Central memory CD8-positive, alpha-beta T cell (primary cell): ENCODE measurements around the gene DIP2C.

Experiments used
- ATAC-seq: fragments of 150-1000 bp; cut with Tn5 transposase; replicated peaks from 2 replicates; pipeline ENCODE4 v1.10.0; 2022; ENCODE audit warnings: mild to moderate bottlenecking, moderate FRiP score, moderate number of reproducible peaks; ENCODE audit not compliant: poor library complexity, severe bottlenecking; ENCODE audit errors: extremely low read depth
- DNase-seq, 2 donors: peaks; one replicate each; pipeline ENCODE4 v3.0.0; 2021; ENCODE audit warnings: low spot score in 2 of 2
- H3K27ac Mint-ChIP-seq: one replicate; pipeline ENCODE4 v1.8.0; 2022; ENCODE audit warnings: low read depth, mild to moderate bottlenecking, moderate library complexity, mixed read lengths
- H3K27me3 Mint-ChIP-seq: one replicate; pipeline ENCODE4 v1.8.0; 2022; ENCODE audit warnings: mixed read lengths
- H3K36me3 Mint-ChIP-seq: one replicate; pipeline ENCODE4 v1.8.0; 2022; ENCODE audit warnings: mild to moderate bottlenecking, moderate library complexity, mixed read lengths; ENCODE audit not compliant: insufficient read depth
- H3K4me1 Mint-ChIP-seq: one replicate; pipeline ENCODE4 v1.8.0; 2022; ENCODE audit warnings: mixed read lengths
- H3K4me3 Mint-ChIP-seq: one replicate; pipeline ENCODE4 v1.8.0; 2022; ENCODE audit warnings: mild to moderate bottlenecking, moderate library complexity, mixed read lengths
- H3K9me3 Mint-ChIP-seq: one replicate; pipeline ENCODE4 v1.8.0; 2022; ENCODE audit warnings: mixed read lengths

Gene DIP2C

DNA sequence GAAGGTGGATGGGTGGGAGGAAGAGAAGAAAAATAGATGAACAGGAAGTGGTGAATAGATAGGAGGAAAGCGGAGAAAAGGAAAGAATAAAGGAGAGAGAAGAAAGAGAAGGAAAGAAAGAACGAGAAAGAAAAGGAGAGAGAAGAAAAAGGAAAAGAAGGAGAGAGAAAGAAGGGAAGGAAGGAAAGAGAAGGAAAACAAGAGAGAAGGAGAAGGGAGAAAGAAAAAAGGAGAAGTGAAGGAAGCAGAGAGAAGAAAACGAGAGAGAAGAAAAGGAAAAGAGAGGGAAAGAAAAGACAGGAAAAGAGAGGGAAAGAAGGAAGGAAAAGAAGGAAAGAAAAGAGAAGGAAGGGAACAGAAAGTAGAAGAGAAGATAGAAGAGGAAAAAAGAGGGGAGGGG is 211.8 kb downstream of the DIP2C start:
- ATAC-seq (no peak), DNase-seq (no peak)
- peaks cover 23% of the 10 kb centered on the region for H3K4me1 Mint-ChIP-seq
- H3K4me3 Mint-ChIP-seq = peak overlapping the region; percentile 33
- peaks cover 11% of the 10 kb centered on the region for H3K9me3 Mint-ChIP-seq
- H3K36me3 Mint-ChIP-seq = peaks cover 6% of the 10 kb centered on the region
- H3K27me3 Mint-ChIP-seq = no peaks in the 10 kb centered on the region
- peak overlapping the region; percentile 94 for H3K27ac Mint-ChIP-seq

DNA sequence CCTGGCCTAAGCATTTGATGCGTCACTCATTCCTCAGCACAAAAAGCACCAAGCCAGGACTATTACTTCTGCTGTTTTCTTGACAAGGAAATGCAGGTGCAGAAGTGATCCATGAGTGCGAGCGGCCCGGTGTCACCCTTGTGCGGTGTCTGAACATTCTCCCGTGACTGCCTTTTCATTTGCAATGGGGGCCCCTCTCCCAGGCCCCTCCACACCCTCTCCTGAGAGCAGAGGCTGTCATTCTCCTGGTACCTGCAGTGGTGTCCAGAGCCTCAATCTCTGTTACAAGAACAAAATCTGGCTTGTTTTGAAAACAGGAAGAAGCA is 213.1 kb downstream of the DIP2C start:
- Mint-ChIP-seq H3K36me3 (peaks cover 5% of the 10 kb centered on the region), H3K9me3 (peaks cover 11% of the 10 kb centered on the region), H3K27me3 (no peaks in the 10 kb centered on the region), H3K4me1 (peaks cover 23% of the 10 kb centered on the region), H3K4me3 (no peak overlapping the region), H3K27ac (peak overlapping the region; percentile 94)
- DNase-seq = no peak
- ATAC-seq = no peak

DNA sequence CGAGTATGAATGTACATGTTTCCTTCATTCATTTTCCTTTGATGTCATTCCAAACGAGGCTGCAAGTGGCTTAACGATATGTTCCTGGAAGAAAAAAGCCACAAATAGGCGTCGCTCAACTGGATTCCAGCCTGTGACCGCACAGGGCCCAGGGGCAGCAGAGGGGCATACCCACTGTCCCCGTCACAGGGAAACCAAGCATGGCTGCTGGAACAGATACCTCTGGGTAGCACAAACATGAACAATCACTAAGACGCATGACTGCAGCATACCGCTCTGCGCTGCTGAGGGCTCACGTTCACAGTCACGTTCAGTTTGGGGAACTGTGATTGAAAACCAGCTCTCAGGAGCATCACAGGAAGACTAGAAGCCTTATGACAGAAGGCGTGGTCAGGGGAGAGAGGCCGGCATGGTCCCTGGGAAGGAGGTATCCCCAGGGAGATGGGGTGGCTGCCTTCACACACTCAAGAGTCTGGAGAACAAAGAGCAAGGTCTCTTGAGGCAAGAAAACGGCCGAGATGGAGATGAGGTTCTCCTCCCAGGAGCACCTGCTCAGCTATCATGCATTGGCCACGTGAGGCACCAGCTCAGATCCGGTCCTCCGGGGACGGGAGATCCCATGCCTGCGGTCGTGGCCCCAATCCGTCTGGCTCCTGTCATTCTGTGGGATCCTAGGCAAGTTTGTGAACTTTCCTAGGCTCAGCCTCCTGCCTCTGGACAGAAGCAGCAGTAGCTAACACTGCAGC is 213.6 kb downstream of the DIP2C start:
- Mint-ChIP-seq H3K4me1 (peaks cover 24% of the 10 kb centered on the region), H3K4me3 (no peak overlapping the region), H3K9me3 (peaks cover 11% of the 10 kb centered on the region), H3K27ac (peak overlapping the region; percentile 94), H3K36me3 (peaks cover 5% of the 10 kb centered on the region), H3K27me3 (no peaks in the 10 kb centered on the region)
- no peak for DNase-seq
- ATAC-seq = no peak

DNA sequence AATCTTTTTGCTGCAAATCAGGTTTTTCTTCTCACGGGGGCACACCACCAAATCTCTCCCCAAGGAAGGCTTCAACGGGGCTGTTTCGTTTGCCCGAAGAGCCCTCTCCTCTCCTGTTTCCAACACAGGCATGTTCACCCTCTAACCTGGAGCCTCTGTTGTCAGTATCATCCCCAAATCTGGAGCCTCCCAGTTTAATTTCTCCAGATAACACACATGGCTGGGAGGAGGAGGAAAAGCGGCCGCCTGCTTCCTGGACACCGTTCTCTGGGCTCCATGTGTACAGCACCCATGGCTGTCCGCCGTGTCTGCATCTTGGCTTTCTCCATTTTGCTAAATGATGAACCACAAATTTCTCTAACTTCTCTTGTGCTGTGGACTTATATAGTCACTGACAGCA is 214.5 kb downstream of the DIP2C start:
- Mint-ChIP-seq H3K27me3 (no peaks in the 10 kb centered on the region), H3K36me3 (peaks cover 5% of the 10 kb centered on the region), H3K9me3 (peaks cover 11% of the 10 kb centered on the region), H3K4me1 (peaks cover 34% of the 10 kb centered on the region), H3K4me3 (no peak overlapping the region), H3K27ac (peak overlapping the region; percentile 82)
- ATAC-seq (no peak), DNase-seq (no peak)

DNA sequence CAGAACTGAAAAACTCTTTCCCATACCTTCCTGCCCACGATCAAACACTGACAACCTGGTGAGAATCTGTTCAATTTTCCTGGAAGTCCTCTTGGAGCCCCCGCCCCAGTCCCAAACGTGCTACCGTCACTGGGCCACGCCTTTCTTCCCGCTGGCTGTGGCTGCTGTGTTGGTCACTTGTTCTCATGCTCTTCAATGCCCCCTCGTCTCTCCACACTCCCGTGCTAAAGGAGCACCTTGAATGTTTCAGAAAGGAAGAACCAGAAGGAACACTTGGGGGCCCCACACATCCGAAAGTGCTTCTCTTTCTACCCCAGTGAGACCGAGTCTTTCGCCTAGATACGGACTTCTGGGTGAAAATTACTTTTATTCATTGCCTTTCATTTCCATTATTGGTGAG is 215.1 kb downstream of the DIP2C start:
- Mint-ChIP-seq H3K4me1 (peaks cover 39% of the 10 kb centered on the region), H3K4me3 (no peak overlapping the region), H3K36me3 (peaks cover 5% of the 10 kb centered on the region), H3K9me3 (peaks cover 11% of the 10 kb centered on the region), H3K27me3 (no peaks in the 10 kb centered on the region), H3K27ac (peak overlapping the region; percentile 82)
- DNase-seq = no peak
- ATAC-seq = no peak

DNA sequence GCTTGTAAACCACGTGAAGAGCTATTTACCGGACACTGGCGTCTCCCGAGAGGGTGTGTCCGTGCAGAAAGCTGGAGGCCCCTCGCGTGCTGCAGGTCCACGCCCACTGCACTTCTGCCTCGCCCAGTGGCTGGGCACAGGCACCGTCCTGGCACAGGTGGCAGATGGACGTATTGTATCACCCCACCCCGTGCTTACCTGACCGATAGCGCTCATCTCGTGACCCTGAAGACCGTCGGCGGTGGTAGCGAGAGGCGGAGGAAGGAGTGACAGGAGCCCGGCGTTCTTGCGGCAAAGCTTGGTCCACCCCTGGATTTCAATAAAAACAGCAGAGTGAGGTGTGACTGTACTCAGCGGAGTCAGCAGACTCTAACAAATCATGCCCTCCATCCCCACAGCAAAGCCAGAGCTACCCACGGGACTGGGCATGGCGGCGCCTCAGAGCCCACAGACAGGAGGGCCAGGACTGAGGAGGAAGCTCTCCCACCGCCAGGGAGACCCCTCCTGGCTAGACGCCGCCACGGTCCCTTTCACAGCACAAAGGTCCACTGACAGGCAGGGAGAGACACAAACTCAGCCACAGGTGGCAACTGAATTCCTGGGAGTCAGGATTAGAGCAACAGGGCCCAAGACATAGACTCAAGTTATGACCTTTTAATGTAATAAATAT is 217.1 kb downstream of the DIP2C start:
- H3K36me3 Mint-ChIP-seq = peaks cover 3% of the 10 kb centered on the region
- no peaks in the 10 kb centered on the region for H3K27me3 Mint-ChIP-seq
- no peak for ATAC-seq
- H3K9me3 Mint-ChIP-seq = peaks cover 6% of the 10 kb centered on the region
- no peak for DNase-seq
- no peak overlapping the region for H3K27ac Mint-ChIP-seq
- peaks cover 28% of the 10 kb centered on the region for H3K4me1 Mint-ChIP-seq
- H3K4me3 Mint-ChIP-seq = no peak overlapping the region

DNA sequence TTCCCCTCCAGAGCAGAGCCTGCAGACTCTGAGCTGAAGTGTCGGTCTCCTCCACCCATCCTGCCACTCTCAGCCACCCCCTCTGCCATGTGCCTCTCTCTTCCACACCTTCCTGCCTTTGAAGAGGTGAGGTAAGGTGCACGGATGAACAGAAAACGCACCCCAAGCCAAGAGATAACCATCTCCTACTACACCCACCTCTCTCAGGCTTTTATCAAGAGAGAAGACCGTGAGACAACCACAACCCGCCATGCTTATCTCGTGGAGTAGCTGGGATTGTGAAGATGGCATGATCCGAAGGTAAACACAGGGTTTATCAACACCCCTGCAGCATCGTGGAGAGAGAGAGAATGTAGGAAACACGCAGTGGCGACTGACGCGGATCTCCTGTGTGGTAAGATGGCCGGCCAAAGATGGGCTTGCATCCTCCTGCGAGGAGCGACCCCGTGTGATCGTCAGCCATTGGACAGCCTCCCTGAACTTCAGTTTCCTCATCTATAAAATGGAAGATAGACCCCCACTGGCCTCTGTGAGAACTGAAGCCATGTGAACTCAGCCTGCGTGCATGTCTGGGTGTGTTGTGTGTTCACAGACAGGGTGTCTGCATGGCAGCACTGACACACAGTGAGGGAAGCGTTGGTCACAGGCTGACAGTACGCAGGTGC is 219.0 kb downstream of the DIP2C start:
- ATAC-seq = peak; percentile 88
- H3K9me3 Mint-ChIP-seq = no peaks in the 10 kb centered on the region
- no peaks in the 10 kb centered on the region for H3K27me3 Mint-ChIP-seq
- peak in 1 of 2 donors; percentile 58 for DNase-seq
- no peaks in the 10 kb centered on the region for H3K36me3 Mint-ChIP-seq
- peaks cover 21% of the 10 kb centered on the region for H3K4me1 Mint-ChIP-seq
- peak overlapping the region; percentile 80 for H3K27ac Mint-ChIP-seq
- peak overlapping the region; percentile 59 for H3K4me3 Mint-ChIP-seq

DNA sequence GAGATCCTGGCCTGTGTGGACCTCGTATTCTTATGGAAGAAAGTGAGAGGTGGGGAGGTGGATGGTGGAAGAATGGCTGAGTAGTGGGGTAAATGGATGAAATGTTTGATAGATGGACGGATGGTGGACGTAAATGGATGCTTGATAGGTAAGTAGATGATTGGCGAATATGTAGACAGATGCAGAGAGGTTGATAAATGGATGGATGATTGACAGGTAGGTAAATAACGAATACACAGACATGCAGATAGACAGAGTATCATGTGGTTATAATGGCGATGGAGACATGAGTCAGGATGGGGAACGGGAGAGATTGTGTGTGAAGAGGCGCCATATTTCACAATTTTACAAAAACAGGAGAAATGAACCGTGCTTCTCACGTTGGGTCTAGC is 219.5 kb downstream of the DIP2C start:
- Mint-ChIP-seq H3K4me3 (peak overlapping the region; percentile 59), H3K27me3 (no peaks in the 10 kb centered on the region), H3K27ac (peak overlapping the region; percentile 80), H3K36me3 (no peaks in the 10 kb centered on the region), H3K9me3 (no peaks in the 10 kb centered on the region), H3K4me1 (peaks cover 21% of the 10 kb centered on the region)
- DNase-seq (no peak), ATAC-seq (no peak)

DNA sequence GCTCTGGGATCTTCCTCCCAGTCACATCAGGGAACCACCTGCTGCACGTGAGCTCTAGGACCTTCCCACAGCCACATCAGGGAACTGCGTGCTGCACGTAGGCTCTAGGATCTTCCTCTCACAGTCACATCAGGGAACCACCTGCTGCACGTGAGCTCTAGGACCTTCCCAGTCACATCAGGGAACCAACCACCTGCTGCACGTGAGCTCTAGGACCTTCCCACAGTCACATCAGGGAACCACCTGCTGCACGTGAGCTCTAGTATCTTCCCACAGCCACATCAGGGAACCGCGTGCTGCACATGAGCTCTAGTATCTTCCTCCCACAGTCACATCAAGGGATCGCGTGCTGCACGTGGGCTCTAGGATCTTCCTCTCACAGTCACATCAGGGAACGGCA is 229.7 kb downstream of the DIP2C start:
- Mint-ChIP-seq H3K4me3 (no peak overlapping the region), H3K27ac (no peak overlapping the region), H3K9me3 (no peaks in the 10 kb centered on the region), H3K4me1 (peaks cover 11% of the 10 kb centered on the region), H3K27me3 (peaks cover 26% of the 10 kb centered on the region), H3K36me3 (peaks cover 1% of the 10 kb centered on the region)
- DNase-seq (no peak), ATAC-seq (no peak)

DNA sequence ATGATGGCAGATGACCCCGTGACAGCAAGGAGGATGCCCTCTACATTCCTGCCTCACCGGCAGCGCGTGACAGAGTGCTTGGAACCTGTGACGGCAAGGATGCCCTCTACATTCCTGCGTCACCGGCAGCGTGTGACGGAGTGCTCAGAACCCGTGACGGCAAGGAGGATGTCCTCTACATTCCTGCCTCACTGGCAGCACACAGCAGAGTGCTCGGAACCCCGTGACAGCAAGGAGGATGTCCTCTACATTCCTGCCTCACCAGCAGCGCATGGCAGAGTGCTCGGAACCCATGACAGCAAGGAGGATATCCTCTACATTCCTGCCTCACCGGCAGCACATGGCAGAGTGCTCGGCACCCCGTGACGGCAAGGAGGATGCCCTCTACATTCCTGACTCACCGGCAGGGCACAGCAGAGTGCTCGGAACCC is 231.0 kb downstream of the DIP2C start:
- ATAC-seq (no peak), DNase-seq (no peak)
- Mint-ChIP-seq H3K9me3 (no peaks in the 10 kb centered on the region), H3K4me3 (no peak overlapping the region), H3K27me3 (peaks cover 26% of the 10 kb centered on the region), H3K4me1 (peaks cover 15% of the 10 kb centered on the region), H3K36me3 (peaks cover 1% of the 10 kb centered on the region), H3K27ac (no peak overlapping the region)

DNA sequence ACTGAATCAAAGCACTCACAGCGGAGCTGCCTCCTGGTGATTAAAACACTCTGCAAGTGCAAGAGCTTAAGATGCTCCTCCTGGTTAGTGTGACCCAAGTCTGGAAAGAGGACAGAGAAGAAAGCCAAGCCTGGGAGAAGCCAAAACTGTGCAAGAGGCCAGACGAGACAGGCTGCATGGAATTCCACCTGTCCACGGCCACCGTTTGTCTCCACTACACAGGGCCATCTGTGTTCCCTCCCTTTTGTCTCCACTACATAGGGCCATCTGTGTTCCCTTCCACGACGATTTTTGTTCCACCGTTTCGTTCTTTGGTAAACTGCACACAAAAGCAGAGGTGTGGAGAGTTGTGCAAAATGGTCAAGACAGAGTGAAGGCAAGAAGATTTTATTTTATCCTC is 233.0 kb downstream of the DIP2C start:
- Mint-ChIP-seq H3K36me3 (peaks cover 2% of the 10 kb centered on the region), H3K27me3 (peaks cover 16% of the 10 kb centered on the region), H3K4me1 (peaks cover 24% of the 10 kb centered on the region), H3K9me3 (no peaks in the 10 kb centered on the region), H3K4me3 (no peak overlapping the region), H3K27ac (no peak overlapping the region)
- no peak for ATAC-seq
- no peak for DNase-seq

DNA sequence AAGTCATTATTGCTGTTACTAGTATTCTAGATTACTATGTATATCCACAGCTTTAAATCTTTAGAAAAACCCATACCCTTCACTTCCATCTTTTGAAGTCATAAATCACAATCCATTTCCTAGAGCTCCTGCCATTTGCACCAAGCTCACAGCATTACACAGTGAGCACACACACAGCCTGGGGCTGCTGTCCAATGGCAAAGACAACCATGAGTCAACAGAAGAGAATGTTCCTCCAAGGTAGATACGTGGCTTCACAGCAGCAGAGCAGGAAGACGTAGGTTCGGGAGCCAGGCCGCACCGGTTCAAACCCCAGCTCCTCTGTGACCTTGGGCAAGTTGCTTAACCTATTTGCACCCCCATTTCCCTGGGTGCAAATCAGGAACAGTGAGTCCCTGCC is 234.6 kb downstream of the DIP2C start:
- peaks cover 10% of the 10 kb centered on the region for H3K36me3 Mint-ChIP-seq
- H3K27ac Mint-ChIP-seq = no peak overlapping the region
- no peaks in the 10 kb centered on the region for H3K9me3 Mint-ChIP-seq
- DNase-seq (no peak), ATAC-seq (no peak)
- peak overlapping the region; percentile 35 for H3K4me3 Mint-ChIP-seq
- H3K27me3 Mint-ChIP-seq = peaks cover 3% of the 10 kb centered on the region
- H3K4me1 Mint-ChIP-seq = peaks cover 39% of the 10 kb centered on the region

DNA sequence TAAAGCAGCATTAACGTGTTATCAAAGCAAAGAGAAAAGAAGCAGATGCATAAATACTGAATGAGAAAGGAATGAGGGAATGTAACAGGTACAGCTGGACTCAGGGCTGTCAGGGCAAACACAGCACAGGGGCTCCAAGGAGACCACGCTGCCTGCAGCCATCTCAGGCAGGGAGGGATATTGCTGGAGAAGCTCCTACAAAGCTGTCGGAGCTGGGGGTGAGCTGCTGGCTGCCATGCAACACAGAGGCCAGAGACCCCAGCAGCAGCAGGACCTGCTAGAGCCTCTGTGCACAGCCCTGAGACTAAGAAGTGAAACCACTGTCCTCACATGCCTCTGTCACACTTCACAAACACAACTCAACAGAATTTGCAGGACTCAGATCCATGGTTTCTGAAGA is 235.8 kb downstream of the DIP2C start:
- Mint-ChIP-seq H3K4me1 (peaks cover 46% of the 10 kb centered on the region), H3K27ac (no peak overlapping the region)
- DNase-seq = no peak

More for the DNA sequence above, 235.8 kb downstream of the DIP2C start:
- H3K9me3 Mint-ChIP-seq = no peaks in the 10 kb centered on the region
- H3K27me3 Mint-ChIP-seq = no peaks in the 10 kb centered on the region
- no peak overlapping the region for H3K4me3 Mint-ChIP-seq
- H3K36me3 Mint-ChIP-seq = peaks cover 10% of the 10 kb centered on the region
- no peak for ATAC-seq
